RCC 7860 (cell line): ENCODE measurements around the gene CASKIN1.

Source experiments
- DNase-seq: peaks from one replicate; pipeline ENCODE4 v3.0.0-alpha.2; 2015; ENCODE audit warnings: low spot score
- FAIRE-seq: peaks from 2 replicates; lab custom pipeline; 2012; peaks lifted over from hg19 to GRCh38; lab: Jason Lieb, UNC

CASKIN1 gene

DNA sequence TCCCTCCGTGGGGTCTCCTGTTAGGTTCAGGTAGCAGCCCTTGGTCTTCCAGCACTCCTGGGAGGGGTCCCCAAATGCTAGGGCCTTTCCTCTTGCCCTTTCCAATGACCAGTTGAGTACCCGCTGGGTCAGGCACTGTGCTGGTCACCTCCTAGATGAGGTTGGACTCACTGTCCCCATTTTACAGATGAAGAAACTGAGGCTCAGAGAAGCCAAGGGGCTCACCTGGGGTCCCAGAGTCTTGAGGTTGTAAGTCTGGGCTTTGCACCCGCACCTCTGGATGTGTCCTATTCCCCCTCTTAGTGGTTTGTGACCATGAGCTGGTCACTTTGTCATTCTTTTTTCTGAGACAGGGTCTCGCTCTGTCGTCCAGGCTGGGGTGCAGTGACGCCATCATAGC lies 1.4 kb upstream of the CASKIN1 start:
- FAIRE-seq (no peak), DNase-seq (no peak)

DNA sequence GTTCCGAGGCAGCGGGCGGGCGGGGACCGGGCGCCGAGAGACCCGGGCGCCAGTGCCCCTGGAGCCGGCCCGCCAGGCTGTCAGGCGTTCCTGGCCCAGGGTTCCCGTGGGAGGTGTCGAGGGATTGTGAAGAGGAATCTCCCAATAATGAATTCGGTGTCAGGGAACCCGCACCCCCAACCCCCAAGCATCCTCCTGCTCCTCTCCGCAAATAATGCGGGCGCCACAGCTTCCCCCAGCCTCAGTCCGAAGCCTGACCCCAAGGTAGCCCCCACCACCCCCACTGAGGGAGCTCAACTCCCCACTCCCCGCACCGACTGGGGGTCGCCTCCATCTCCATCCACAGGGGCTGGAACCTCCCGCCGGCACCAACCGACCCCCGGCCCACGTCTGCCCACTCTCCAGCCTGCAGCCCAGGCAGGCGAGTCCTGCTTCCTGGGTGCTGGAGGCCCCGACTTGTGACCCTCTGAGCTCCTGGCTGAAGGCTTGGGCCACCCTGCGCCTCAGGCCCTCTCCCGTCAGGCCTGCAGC lies 641 bp upstream of the CASKIN1 start:
- no peak for FAIRE-seq

DNA sequence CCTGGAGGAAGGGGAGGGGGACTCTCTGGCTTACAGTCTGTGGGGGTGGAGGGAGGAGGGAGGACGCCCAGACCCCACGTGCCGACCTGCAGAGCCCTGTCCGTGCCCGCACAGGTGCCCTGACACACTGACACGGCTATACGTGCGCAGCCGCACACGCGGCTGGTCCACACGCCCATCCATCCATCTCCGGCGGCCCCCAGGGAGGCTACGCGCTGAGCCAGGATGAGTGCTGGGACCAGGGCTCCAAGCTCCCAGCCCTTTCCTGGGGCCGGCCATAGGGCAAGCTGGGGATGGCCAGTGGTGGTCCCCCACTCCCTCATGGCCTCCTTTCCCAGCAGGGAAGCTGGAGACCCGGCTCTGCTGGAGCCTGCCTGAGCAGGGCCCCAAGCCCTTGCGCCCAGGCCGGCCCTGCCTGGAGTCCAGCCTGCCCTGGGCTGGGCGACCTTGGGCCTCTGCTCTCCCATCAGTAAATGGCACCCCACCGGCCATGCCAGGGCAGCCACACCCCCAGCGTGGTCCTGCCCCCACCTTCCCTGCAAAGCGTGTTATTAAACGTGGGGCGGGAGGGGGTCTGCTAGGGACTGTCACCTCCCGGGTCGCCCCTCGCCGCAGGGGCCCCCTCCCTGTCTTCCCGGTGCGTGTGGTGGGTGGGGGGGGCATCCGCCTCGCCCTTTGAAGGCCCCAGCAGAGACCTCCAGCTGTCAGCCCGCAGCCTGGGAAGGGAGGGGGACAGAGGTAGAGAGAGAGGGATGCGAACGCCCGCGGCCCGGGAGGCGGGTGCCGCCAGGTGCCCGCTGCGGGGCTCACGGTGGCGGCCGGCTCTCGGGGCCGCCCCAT lies 863 bp downstream of the CASKIN1 start:
- DNase-seq (no peak), FAIRE-seq (no peak)

More for the DNA sequence above, 641 bp upstream of the CASKIN1 start:
- DNase-seq, result no peak

DNA sequence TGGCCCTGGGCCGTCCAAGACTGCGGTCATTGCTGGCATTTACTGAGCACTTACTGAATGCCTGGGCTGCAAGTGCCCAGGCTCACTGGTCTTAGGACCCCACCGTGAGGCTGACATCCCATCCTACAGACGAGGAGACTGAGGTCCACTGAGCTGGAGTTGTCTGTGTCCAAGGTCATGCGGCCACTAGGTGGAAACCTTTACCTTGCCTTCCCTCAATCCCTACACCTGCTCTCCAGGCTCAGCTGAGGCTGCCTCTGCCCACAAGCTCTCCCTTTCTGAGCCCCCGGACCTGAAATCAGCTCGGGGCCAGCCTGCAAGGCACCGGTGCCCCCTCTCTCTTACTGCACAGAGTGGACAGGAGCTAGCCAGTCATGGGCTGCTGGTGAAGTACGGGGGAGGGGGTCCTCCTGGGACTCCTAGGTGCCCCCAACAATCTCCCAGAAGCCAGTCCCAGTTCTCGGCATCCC lies 1.5 kb downstream of the CASKIN1 start:
- FAIRE-seq, result no peak
- DNase-seq, result peak; percentile 57

DNA sequence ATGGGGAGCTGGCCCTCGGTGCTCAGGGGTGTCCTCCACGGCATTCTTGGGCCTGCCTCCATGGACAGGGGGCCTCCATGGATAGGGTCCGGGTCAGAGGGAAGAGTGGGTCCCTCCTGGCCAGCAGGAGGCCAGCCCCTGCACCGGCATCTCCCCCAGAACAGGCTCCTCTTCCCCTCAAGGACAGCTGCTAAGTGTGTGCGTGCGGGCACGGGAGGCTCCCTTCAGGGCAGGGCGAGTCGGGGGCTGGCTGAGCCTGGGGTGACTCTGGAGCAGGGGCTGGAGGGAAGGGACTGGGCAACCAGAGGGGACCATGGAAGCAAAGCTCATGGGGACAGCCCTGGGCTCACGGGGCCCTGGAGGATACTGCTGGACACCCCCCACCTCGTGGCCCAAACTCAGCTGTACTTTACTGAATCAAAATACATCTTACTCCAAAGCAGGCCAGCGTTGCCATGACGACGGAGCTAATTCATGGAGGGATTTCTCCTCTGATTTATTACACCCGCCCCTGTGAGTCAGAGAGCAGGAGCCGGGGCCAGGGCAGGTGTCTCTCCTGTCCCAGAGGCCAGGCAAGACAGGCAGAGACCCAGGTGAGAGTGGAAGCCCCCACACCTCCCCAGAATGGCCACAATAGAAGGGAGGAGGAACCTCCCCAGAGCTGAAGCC lies 2.1 kb downstream of the CASKIN1 start:
- DNase-seq, result peak; percentile 45
- FAIRE-seq, result no peak

DNA sequence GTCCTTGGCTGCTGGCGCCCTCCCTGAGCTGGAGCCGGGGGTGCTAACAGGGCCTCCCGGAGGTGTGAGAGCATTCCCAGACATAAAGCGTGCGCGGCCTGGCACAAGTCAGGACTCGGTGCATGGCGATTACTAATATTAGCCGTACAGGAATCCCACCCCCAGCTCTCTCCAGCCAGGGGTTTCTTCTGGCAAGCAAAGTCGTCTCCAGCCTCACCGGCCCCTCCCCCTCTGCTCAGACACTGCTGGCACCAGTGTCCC lies 5.0 kb downstream of the CASKIN1 start:
- FAIRE-seq, result no peak
- no peak for DNase-seq

DNA sequence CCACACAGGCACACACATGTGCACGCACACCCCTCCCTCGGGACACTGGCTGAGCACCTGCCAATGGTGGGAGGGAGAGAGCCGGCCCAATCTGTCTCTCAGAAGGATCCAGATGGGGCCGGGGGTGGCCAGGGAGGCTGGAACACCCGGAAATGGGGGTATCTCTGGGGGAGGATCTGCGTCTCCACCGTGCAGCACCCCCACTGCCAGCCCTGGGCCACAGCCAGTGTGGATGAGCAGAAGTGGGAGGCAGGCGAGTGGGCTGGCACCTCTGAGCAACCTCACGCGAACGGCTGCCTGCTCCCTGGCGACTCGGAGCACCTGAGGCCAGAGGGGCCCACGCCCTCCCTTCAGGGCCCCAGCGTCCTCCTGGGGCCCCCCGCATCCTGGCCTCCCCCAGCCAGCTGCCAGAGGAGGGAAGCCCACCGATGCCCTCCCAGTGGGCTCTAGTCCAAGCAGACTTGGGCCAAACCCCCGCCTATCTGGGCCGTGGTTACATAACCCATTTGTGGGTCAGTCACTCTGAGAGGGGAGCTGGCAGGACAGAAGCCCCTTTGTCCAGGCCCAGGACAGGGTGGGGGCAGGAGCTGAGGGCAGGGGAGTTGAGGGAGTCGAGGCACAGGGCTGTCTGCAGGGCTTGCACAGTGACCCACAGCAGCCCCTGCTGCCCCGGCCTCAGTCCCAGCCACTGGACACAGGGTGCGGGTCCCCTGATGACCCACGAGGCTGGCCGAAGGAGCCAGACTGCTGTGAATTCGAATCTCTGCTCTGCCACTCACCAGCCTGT lies 5.6 kb downstream of the CASKIN1 start:
- no peak for FAIRE-seq

DNA sequence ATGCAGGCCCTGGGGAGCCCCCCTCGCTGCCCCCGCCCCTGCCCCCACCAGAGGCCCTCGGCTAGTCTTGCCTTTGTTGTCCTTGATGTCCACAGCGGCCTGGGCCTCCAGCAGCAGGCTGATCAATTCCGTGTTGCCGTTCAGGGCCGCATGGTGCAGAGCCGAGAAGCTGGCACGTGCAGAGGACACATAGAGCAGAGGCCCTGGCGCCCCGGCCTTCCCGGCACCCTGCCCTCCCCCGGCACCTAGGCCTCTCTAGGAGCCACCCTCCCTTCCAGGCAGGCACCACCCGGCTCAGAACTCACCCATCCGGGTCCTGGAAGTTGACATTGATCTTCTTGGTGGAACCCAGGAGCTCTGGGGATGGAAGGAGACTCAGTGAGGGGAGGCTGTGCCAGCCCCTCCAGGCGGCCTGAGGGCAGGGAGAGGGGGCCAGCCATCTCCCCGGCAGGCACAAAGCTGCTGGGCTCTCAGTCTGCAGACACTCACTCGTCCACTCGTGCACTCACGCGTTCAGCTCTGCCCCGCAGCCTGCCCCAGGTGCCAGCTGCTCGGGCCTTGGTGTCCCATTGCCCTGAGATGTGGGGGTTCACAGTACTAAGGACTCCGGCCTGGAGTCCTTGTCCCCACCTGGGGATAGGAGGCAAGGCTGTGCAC lies 6.3 kb downstream of the CASKIN1 start:
- FAIRE-seq (no peak), DNase-seq (no peak)

More for the DNA sequence above, 5.6 kb downstream of the CASKIN1 start:
- no peak for DNase-seq

DNA sequence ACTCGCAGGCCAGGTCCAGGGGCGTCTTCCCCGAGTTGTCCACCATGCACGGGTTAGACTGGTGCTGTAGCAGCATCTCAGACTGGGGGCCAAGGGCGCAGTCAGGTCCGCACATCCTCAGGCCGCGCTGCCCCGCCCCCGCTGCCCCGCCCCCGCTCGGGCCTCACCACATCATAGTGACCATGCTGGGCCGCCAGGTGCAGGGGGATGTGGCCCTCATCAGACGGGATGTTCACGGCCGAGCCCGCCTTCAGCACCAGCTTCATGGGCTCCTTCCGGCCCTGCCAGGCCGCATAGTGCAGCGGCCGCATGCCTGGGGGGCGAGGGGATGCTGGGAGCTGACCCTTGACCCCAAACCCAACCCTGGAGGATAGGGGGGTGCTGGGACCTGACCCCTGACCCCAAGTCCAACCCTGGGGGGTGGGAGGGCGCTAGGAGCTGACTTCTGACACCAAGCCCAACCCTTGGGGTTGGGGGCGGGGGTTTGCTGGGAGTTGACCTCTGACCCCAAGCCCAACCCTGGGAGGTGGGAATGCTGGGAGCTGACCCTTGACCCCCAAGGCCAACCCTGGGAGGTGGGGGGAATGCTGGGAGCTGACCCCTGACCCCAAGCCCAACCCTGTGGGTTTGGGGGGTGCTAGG lies 7.0 kb downstream of the CASKIN1 start:
- FAIRE-seq, result no peak
- DNase-seq, result no peak

DNA sequence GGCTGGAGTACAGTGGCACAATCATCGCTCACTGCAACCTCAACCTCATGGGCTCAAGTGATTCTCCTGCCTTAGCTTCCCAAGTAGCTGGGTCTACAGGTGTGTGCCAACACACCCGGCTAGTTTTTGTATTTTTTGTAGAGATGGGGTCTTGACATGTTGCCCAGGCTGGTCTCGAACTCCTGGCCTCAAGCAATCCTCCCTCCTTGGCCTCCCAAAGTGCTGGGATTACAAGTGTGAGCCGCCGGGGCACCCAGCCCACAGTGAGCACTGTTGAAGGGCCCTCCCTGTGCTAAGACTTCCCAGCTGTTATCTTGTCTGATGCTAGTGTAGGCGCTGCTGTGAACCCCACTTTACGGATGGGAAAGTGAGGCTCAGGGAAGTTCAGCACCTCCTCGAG lies 8.0 kb downstream of the CASKIN1 start:
- FAIRE-seq, result no peak
- no peak for DNase-seq

DNA sequence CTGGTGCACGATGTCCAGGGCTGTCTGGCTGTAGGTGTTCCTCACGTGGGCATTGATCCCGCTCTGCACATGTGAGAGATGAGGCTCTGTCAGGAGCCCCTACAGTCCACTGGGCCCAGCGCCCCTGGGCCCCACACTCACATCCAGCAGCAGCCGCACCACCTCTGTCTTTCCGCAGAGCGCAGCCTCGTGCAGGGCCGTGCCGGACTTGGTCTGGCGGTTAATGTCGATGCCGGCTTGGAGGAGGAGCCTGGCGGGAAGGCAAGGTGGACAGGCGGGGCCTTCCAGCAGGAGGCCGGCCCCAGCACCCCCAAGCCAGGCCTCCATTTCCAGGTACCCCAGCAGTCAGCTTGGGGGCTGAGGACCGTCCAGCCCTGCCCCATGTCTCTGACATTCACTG lies 9.2 kb downstream of the CASKIN1 start:
- no peak for FAIRE-seq
- no peak for DNase-seq

DNA sequence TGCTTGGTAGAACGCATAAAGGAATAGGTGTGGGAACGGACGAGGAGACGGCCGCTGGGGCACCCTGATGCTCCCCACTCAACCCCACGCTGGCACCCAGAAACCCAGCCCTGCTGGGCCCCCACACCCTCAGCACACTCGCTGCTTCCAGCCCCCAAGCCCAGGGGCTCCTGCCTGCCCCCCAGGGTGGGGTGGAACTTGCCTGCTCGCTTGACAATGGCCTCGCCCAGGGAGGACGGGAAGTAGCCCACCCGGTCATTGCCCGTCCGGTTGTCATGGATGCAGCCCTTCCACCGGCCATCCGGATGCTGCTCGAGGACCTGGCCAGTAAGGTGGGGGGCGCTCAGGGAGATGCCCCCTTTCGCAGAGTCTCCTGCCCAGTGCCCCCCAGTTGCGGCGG lies 9.9 kb downstream of the CASKIN1 start:
- FAIRE-seq, result no peak
- DNase-seq, result no peak

DNA sequence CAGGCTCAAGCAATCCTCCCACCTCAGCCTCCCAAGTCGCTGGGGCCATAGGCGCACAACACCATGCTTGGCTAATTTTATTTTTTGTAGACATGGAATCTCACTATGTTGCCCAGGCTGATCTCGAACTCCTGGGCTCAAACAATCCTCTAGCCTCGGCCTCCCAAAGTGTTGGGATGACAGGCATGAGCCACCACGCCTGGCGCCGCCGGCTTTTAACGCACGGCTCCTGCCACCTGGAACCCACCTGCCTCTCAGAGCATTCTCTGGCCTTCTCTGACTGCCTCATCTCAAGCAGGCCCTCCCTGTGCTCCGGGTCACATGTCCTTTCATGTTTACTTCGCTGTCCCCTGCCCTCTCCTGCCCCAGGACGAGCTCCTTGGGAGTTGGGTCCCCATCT lies 10.3 kb downstream of the CASKIN1 start:
- no peak for FAIRE-seq

DNA sequence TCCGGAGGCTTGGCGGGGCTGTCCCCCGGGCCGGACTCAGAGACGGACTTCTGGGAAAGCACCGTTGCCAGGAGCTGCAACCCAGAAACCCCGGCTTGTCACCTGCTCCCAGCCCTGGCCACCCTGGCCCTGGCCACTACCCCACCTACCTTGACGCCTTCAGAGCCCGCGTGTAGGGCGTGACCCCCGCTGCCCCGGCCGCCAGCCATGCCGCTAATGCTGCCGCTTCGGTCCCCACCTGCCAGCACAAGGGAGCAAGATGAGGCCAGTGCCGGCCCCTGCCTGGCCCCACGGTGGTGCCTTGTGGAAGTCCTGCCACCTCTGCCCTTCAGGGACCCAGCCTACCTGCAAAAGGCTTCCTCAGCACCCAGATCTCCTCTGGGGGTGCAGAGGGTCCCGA lies 11.4 kb downstream of the CASKIN1 start:
- no peak for FAIRE-seq
- no peak for DNase-seq

More for the DNA sequence above, 10.3 kb downstream of the CASKIN1 start:
- no peak for DNase-seq

DNA sequence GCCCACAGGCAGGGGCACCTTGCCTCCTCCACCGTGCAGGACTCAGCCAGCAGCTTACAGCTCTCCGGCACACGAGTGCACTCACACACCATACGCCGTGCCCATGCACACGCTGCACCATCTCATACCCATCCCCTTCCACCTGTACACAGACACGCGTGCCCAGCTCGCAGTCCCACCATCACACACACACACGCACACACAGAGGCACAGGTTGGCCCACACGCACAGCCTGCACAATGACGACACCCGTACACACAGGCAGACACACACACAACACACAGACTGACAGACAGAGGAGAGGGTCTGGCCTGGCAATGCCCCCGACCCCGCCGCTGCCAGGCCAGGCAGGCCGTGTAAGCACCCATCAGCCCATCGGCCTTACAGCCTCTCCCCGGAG lies 12.1 kb downstream of the CASKIN1 start:
- no peak for FAIRE-seq

DNA sequence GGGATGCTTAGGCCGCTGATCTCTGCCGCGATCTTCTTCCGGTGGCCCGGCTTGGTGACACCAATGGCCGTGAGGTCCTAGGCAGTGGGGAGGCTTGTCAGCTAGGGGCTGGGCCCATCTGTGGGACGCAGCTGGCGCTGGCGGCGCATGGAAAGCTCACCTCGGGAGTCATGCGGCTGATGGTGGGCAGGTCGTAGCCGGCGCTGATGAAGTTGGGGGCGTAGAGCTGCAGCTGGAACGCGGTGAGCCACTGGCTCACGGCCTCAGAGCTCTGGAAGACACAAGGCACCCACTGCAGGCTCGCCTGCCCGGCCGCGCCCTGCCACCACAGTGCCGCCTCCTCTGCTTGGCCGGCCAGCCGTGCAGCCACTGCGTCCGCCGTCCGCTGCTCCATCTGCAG lies 12.7 kb downstream of the CASKIN1 start:
- no peak for FAIRE-seq
- DNase-seq, result no peak

More for the DNA sequence above, 12.1 kb downstream of the CASKIN1 start:
- no peak for DNase-seq

DNA sequence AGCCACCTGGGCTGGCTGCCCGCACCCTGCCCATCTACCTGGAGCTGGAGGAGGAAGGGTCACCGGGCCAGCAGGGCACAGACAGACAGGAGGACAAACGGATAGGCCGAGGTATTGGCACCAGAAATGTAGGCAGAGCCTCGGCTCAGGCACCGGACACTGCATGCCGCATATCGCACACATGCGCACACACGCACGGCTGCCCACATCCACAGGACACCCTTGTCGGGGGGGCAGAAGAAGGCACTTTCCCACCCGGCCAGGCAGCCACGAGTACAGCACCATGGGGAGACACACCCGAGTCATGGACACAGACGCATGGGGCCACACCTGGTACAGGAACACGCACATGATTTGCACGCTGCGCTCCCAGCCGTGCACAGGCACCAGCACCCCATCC lies 14.5 kb downstream of the CASKIN1 start:
- FAIRE-seq (no peak), DNase-seq (no peak)

DNA sequence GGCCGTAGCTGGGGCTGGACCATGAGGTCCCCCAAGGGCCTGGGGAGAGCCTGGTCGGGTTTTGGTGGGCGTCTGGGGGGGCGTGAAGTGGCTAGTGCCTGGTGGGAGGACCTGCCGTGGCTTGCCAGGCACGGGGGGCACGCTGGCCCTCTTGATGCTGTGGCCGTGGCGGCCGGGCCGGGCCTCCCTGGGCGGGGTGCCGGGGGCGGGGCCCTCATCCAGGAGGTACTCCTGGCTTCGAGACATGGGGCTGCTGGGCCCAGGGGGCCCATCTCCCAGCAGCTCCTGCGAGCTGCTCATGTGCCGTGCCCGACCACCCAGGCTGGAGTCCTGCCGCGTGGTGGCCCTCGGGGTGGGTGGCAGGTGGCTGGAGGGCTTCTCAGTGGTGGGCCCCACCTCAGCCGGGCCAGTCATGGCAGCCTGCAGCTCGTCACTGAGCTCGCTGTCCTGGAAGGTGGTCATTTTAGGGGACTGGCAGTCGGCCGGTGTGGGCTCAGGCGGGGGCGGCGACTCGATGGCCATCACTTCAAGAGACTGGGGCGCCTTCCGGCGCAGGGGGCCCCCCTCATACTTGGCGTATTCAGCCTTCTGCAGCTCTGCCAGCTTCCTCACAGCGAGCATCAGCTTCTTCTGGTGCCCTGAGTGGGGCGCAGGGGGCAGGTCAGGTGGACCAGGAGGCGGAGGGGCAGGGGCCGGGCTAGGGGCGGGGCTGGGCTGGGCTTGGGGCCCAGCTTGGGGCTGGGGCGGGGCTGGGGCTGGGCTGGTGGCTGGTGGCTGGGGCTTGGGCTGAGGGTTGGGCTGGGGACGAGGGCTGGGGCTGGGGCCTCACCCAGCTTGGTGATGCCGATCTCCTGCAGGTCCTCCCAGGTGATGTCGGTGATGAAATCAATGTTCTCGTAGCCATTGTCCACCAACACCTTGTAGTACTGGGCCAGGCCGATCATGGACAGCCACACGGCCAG lies 15.2 kb downstream of the CASKIN1 start:
- DNase-seq (no peak), FAIRE-seq (no peak)

DNA sequence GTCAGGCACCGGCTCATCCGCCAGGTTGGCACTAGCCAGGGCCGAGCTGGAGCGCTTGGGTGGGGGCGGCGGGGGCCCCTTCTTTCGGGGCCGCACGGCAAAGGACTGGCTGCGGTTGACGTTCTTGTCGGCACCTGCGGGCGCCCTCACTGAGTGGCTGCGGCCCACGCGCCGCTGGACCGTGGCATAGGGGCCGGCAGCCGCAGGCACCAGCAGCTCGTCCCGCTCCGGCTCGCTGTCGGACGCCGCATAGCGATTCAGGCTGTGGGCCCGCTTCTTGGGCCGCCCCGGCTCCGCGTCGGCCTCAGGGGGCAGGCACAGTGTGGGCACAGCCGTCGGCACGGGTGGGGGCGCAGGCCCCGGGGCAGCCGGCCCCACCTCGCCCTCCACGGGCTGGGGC lies 15.9 kb downstream of the CASKIN1 start:
- no peak for FAIRE-seq
- DNase-seq, result no peak
